ENCODE measurements around the gene TFIP11.

TFIP11 gene

GRCh38 chr22:26445577-26446275 lies 66.5 kb downstream of the TFIP11 start:
- no peak for DNase-seq

- DNase-seq, result no peak
Measured at GRCh38 chr22:26444777-26445176, 67.5 kb downstream of the TFIP11 start.

- DNase-seq, result no peak
Measured at GRCh38 chr22:26443901-26444690, 68.2 kb downstream of the TFIP11 start.

GRCh38 chr22:26442086-26442756 lies 70.1 kb downstream of the TFIP11 start:
- DNase-seq, result no peak

All from stimulated activated CD4-positive, alpha-beta T cell treated with anti-CD3 and anti-CD28 coated beads, Interleukin-2, amount 100 ng/mL, for 24 hours (primary cell).